Activated T-helper 1 cell treated with anti-CD3 and anti-CD28 coated beads, Interleukin-12 subunit alpha, Interleukin-12 subunit beta, Interleukin-2, Interleukin-4 antibody, amounts not matched to agents 30 ng/mL and 10 ng/mL and 1 ng/mL, durations not matched to agents 14 hours and 24 hours and 36 hours (primary cell): ENCODE data around the gene H2AZ2. TPM values are rescaled to one million over a fixed set of nuclear protein-coding genes. Genes with fewer than 3 reads are reported as not detected.

Experiments
- DNase-seq: peaks from one replicate; pipeline ENCODE4 v3.0.0; 2021; ENCODE audit warnings: low spot score
- H3K27ac Mint-ChIP-seq: one replicate; pipeline ENCODE4 v1.8.0; 2021; ENCODE audit warnings: mild to moderate bottlenecking, mixed read lengths
- H3K27me3 Mint-ChIP-seq: one replicate; pipeline ENCODE4 v1.8.0; 2022; ENCODE audit warnings: mild to moderate bottlenecking, moderate library complexity, mixed read lengths; ENCODE audit not compliant: insufficient read depth
- H3K36me3 Mint-ChIP-seq: one replicate; pipeline ENCODE4 v1.8.0; 2021; ENCODE audit warnings: low read depth, mixed read lengths
- H3K4me1 Mint-ChIP-seq: one replicate; pipeline ENCODE4 v1.8.0; 2021; ENCODE audit warnings: low read depth, mixed read lengths
- H3K4me3 Mint-ChIP-seq: one replicate; pipeline ENCODE4 v1.8.0; 2021; ENCODE audit warnings: mild to moderate bottlenecking, moderate library complexity, mixed read lengths
- H3K9me3 Mint-ChIP-seq: one replicate; pipeline ENCODE4 v1.8.0; 2021; ENCODE audit warnings: mixed read lengths
- intact Hi-C: fragments of 100-400 bp; cut with micrococcal nuclease; formaldehyde crosslinking; loops from one replicate; pipeline ENCODE4 v1.15.1; 2024
- total RNA-seq: library from RNA; stranded (reverse); gene quantifications from 2 replicates; pipeline ENCODE4 v1.2.3, GENCODE V29; 2022

The H2AZ2 gene
- total RNA-seq: 187 and 190 TPM in 2 replicates

DNA sequence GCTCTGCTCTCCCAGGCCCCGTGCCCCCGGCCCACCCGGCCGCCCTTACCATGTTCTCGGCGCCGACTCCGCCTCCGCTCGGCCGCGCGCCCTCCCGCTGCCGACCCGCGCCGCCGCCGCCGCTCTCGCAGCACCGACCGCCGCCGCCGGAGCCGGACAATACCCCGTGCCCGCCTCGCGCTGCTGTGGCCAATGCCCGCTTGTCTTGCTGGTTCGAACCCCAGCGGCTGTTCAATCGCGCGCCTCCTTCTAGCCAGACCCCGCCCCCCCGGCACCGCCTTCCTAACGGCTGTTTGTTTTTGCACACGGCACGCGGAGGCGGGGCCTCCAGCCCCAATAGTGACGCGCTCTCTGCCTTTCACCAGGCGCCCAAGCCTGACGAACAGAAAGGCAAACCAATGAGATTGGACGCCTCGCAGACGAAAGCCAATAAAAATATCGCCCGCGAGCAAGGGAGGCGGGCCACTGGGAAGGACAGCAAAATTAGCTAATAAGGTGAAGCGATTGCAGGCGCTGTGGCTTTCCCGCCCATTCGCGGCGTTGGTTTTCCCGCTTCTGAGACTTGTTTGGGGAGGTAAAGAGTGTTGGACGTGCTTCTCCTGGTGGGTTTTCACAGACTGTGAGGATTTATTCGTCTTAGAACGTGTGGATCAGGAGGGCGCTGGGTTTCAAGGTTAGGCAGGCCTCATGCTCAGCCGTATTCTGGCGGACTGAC lies at the start of gene H2AZ2:
Gene H2AZ2, minus strand, starts transcription at position 168 of the 715 bp plus-strand sequence. Its CDS starts 116 bp downstream, at position 52.
- peak; percentile 99 for DNase-seq
- Mint-ChIP-seq H3K4me3 (peak within 1 kb of the TSS; percentile 94), H3K27me3 (no peaks in the 10 kb centered on the region), H3K36me3 (peaks cover 5% of the 10 kb centered on the region), H3K4me1 (peaks cover 52% of the 10 kb centered on the region), H3K27ac (peak within 1 kb of the TSS; percentile 98), H3K9me3 (no peaks in the 10 kb centered on the region)
- intact Hi-C loops: loop anchor here (1.0 to 5.0 kb wide), 19 partner anchors 9 to 766 kb away; partner anchors contain the start of genes DDX56, MYO1G, NUDCD3 and OGDH

DNA sequence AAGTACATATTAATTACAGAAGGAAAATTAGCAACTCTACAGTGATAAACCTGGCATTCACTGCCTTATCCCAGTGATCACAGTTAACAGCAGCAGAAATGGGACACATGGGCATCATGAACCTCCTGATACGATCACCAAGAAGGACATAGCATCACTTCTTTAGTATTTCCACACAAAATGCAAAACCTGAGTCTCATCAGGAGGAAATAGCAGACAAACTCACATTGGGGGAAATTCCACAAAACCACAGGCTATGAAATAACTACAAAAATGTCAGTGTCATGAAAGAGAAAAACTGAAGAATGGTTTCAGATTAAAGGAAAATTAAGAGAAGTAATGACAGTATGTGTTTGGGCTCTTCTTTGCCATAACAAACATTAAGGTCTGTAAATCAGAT lies 49.4 kb upstream of the H2AZ2 start:
- Mint-ChIP-seq H3K36me3 (no peaks in the 10 kb centered on the region), H3K4me3 (no peak overlapping the region), H3K27ac (peak overlapping the region; percentile 65), H3K9me3 (no peaks in the 10 kb centered on the region), H3K27me3 (peaks cover 2% of the 10 kb centered on the region), H3K4me1 (peaks cover 21% of the 10 kb centered on the region)
- intact Hi-C loops: no loop called here
- DNase-seq: no peak

DNA sequence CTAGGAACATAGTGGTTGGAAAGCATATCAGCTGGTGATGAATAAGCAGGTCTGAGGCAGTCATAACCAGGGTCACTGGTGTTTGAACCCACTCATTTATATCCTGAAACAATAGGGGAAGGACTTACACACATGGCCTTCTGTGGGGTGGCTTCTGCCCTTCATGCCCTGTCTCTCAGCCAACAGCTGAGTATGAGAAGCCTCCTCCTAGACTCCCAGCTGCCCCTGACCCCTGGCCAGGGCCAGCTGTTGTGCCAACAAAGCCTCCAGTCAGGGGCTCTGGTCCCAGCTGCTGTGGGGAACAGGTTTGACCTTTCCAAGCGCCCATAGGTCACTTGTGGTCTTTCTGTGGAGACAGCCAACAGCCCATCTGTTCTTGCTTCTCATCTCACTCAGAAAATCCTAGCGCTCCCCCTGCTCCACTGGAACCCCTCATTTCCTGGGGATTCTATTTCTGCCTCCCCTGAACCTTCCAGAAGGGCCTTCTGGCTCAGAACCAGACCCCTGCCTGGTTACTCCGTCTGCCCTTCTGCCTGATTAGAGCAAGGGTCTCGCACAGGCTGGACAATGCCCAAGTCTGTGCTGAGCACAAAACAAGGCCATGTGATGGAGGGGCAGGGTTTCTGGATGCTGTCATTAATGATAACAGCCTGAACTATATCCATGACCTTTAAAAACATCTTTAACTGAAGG lies 47.1 kb upstream of the H2AZ2 start:
- Mint-ChIP-seq H3K4me1 (peaks cover 36% of the 10 kb centered on the region), H3K4me3 (no peak overlapping the region), H3K9me3 (no peaks in the 10 kb centered on the region), H3K27me3 (no peaks in the 10 kb centered on the region), H3K36me3 (peaks cover 3% of the 10 kb centered on the region), H3K27ac (no peak overlapping the region)
- intact Hi-C loops: no loop called here
- DNase-seq: no peak

DNA sequence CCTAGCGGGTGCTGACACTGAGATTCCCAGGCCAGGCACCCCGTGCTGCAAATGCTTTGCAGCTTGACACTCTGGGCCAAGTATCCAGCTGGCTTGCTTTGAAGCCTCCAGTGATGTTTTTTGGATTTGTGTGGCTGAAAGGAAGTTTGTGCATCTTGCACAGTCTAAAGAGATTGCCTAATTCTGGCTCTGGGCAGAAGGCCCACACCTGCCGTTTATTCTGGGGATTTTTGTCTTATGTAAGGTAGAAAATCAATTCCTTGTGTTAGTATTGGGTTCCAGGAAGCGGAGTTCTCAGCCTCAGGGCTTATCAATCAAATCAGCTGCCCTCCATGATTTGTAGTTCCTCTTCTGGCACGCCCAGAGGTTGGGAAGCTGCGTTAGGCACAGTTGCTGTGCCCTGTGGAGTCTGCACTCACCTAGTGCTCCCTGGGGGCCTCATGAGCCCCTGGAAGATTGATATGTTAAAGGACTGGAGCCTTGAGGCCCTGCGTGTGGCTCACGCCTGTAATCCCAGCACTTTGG lies 45.9 kb upstream of the H2AZ2 start:
- no peak overlapping the region for H3K4me3 Mint-ChIP-seq
- H3K36me3 Mint-ChIP-seq: peaks cover 3% of the 10 kb centered on the region
- no peak overlapping the region for H3K27ac Mint-ChIP-seq
- intact Hi-C loops: no loop called here
- DNase-seq: no peak
- no peaks in the 10 kb centered on the region for H3K9me3 Mint-ChIP-seq
- no peaks in the 10 kb centered on the region for H3K27me3 Mint-ChIP-seq
- peaks cover 40% of the 10 kb centered on the region for H3K4me1 Mint-ChIP-seq

DNA sequence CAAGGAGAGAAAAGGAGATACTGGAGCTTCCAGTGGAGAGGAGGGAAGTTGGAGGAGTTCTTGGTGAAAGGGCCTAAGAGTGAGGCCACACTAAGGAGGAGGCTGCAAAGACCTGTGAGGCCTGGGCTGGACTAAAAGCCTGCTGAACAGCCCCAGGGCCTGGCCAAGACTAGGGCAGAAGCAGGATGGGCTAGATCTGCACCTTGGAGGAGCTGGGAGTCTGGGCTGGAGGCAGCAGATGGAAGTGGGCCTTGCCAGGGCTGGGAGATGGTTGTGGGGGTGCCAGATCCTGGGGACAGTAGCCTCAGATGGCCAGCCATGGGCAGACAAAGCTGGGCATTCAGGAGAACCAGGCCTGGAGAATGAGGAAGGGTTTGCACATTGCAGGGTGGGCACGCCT lies 43.9 kb upstream of the H2AZ2 start:
- no peaks in the 10 kb centered on the region for H3K9me3 Mint-ChIP-seq
- H3K4me3 Mint-ChIP-seq: no peak overlapping the region
- H3K27ac Mint-ChIP-seq: peak overlapping the region; percentile 92
- H3K36me3 Mint-ChIP-seq: peaks cover 3% of the 10 kb centered on the region
- H3K4me1 Mint-ChIP-seq: peaks cover 43% of the 10 kb centered on the region
- no peaks in the 10 kb centered on the region for H3K27me3 Mint-ChIP-seq
- intact Hi-C loops: no loop called here
- DNase-seq: no peak

DNA sequence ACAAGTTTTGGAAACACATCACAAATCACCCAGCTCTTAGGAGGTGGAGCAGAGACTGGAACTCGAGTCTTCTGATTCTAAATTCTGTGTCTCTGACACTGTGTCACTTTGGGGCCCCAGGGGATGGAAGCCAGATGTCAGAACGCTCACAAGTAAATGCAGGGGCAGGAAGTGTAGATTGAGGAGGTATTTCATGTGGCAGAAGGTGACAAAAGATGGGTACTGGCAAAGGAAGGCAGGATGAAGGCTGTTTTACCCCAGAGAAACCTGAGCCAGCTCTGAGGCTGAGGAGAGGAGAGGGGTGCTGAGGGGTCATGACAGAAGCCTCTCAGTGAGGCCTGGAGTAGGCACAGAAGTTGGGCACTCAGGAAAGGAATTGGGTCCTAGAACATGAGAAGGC lies 43.5 kb upstream of the H2AZ2 start:
- Mint-ChIP-seq H3K36me3 (peaks cover 3% of the 10 kb centered on the region), H3K4me1 (peaks cover 46% of the 10 kb centered on the region), H3K4me3 (peak overlapping the region; percentile 16), H3K27me3 (no peaks in the 10 kb centered on the region), H3K9me3 (no peaks in the 10 kb centered on the region), H3K27ac (peak overlapping the region; percentile 92)
- intact Hi-C loops: no loop called here
- DNase-seq: peak; percentile 32

DNA sequence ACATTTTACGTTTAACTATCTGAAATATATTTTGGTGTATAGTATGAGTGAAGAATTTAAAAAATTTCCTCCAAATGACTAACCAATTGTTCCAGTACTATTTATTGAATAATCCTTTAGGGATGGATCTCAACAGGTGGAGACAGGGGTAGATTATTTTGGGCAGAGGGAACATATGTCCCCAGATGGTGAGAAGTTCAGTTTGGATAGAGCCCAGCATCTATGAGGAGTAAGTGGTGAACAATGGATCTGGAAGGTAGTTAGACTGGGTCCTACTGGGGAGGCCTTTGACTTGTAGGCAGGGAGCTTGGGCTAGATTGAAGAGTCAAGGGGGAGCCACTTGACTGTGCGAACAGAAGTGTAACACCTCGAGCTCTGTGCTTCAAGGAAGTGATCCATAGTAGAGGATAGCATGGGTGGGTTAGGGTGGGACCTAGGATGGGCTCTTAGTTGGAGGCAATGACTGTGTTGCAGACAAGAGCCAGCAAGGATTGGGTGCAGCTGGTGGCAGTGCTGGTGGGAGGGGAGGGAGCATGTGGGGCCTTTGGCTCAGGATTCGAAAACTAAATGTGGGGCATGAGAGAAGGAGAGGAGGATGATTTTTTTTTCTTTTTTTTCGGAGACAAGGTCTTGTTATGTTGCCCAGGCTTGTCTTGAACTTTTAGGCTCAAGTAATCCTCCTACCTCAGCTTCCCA lies 41.3 kb upstream of the H2AZ2 start:
- H3K36me3 Mint-ChIP-seq: peaks cover 12% of the 10 kb centered on the region
- peak overlapping the region; percentile 55 for H3K27ac Mint-ChIP-seq
- no peaks in the 10 kb centered on the region for H3K27me3 Mint-ChIP-seq
- peaks cover 50% of the 10 kb centered on the region for H3K4me1 Mint-ChIP-seq
- H3K9me3 Mint-ChIP-seq: no peaks in the 10 kb centered on the region
- no peak overlapping the region for H3K4me3 Mint-ChIP-seq
- intact Hi-C loops: no loop called here
- DNase-seq: no peak

DNA sequence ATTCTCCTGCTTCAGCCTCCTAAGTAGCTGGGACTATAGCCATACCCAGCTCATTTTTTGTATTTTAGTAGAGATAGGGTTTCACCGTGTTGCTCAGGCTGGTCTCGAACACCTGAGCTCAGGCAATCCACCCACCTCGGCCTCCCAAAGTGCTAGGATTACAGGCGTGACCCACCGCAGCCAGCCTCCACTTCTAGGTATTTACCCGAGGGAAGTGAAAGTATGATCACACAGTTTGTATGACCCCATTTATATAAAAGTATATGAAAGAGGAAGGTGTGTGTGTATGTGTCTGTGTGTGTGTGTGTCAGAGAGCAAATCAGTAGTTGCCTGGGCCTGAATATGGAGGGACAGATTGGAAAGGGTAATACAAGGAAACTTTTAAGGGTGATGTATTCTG lies 39.4 kb upstream of the H2AZ2 start:
- Mint-ChIP-seq H3K27ac (peak overlapping the region; percentile 100), H3K36me3 (peaks cover 25% of the 10 kb centered on the region), H3K4me1 (peaks cover 64% of the 10 kb centered on the region), H3K27me3 (no peaks in the 10 kb centered on the region), H3K4me3 (peak overlapping the region; percentile 97), H3K9me3 (no peaks in the 10 kb centered on the region)
- no peak for DNase-seq
- intact Hi-C loops: no loop called here

DNA sequence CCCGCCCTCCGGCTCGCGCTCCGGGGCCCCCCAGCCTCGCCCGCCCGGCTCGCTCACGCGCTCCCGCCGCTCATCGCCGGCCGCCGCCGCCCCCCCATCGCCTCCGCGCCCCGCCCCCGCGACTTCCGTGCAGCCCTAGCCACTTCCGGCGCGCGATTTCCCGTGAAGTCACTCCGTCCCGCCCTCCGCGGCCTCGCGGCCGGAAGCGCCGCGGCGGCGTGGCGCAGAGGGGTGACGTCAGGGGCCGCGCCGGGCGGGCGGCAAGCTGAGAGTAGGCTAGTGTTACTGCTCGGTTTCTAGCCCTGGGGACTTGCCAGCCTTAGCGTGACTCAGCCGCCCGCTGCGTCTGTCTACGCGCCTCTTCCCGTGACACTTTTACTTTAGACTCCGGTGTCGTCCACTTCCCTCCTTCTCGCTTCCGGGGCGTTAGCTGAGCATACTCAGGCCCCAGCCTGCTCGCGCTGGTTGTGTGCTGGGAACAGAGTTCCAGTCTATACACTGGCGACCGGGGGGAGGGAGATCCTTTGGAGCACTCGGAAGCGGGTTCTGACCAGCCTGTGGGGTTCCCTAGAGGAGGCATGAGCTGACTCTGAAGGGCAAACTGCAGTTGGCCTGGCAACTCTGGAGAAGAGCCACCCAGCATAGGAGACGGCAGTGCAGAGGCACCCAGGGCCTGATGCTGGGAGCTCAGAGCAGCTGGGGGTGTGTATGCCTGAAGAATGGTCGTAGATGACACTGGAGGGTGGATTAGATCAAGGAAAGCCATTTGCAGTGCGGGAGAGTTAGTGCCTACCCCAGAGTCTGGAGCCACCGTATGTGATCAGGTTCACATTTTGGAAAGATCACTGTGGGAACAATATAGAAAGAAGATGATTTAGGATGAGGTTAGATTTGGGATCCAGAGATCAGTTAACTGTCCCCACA lies 37.8 kb upstream of the H2AZ2 start, which contains the start of gene PURB:
Gene PURB, minus strand, starts transcription at position 137 of the 924 bp plus-strand sequence. CDS start 182 bp downstream, outside the sequence.
- peak within 1 kb of the TSS; percentile 98 for H3K4me3 Mint-ChIP-seq
- no peaks in the 10 kb centered on the region for H3K27me3 Mint-ChIP-seq
- H3K4me1 Mint-ChIP-seq: peaks cover 67% of the 10 kb centered on the region
- H3K9me3 Mint-ChIP-seq: no peaks in the 10 kb centered on the region
- intact Hi-C loops: loop anchor here (1.0 kb wide), 15 partner anchors 28 to 803 kb away; partner anchors contain the start of genes H2AZ2, OGDH, POLM and PPIA
- H3K27ac Mint-ChIP-seq: peak within 1 kb of the TSS; percentile 100
- DNase-seq: peak; percentile 97
- peaks cover 28% of the 10 kb centered on the region for H3K36me3 Mint-ChIP-seq

DNA sequence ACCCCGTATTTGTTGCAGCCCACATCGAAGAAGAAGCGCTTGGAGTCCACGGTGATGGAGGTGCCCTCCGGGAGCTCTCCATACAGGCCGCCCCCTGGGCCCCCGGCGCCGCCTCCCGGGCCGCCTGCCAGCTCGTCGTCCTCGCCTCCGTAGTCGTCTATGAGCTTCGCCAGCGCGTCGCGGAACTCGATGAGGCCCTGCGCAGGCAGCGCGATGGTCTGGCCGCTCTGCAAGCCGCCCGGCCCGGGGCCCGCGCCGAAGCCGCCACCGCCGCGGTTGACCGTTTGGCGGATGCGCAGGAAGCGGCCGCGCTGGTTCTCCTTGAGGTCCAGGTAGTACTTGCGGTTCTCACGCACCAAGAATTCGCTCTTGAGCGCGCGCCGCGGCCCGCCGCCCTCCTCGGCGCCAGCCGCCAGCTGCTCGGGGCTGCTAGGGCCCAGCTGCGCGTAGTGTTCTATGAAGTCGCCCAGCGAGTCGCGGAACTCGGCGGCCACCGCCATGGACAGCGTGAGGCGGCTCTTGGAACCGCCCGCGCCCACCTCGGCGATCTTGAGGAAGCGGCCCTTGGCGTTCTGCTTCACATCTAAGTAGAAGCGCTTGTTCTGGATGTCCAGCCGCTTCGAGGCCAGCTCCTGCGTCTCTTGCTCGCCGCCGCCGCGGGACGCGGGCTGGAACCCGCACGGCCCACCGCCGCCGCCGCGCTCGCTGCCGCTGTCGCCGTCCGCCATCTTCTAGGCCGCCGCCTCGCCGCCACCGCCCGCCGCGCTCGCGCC lies 36.9 kb upstream of the H2AZ2 start:
- peaks cover 74% of the 10 kb centered on the region for H3K4me1 Mint-ChIP-seq
- H3K4me3 Mint-ChIP-seq: peak overlapping the region; percentile 98
- H3K27me3 Mint-ChIP-seq: no peaks in the 10 kb centered on the region
- peaks cover 36% of the 10 kb centered on the region for H3K36me3 Mint-ChIP-seq
- no peaks in the 10 kb centered on the region for H3K9me3 Mint-ChIP-seq
- H3K27ac Mint-ChIP-seq: peak overlapping the region; percentile 94
- DNase-seq: peak; percentile 51
- intact Hi-C loops: loop anchor here (1.0 kb wide), 15 partner anchors 28 to 803 kb away; partner anchors contain the start of genes H2AZ2, OGDH, POLM and PPIA

DNA sequence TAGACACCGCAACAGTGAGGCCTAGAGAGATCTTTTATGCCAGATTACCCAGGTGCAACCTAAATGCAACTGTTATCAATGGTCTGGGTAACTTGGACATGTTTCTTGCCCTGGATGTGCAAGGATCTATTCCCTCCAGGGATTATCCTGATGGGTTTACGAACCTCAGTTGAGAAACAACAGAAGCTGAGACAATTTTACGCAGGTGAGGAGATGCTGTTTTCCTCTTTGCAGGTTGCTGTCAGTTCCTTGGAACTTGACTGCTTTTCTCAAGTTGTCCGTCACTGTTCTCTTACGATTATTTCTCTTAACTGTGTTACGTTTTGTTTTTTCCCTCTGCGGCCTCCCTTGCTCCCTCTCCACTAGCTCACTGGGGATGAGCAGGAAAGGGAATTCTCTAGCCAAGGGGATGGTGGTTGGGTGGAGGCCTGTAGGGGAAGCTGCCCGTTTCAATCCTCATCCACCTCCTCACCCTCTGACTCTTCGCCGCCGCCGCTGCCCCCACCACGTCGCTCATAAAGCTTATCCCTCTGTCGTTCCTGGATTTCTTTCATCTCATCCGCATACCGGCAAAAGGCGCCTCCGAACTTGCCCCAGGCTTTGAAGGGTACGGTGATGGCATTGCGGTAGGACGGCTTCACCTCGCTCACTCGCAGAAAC lies 36.2 kb upstream of the H2AZ2 start:
- peaks cover 77% of the 10 kb centered on the region for H3K4me1 Mint-ChIP-seq

More for the DNA sequence above, 36.2 kb upstream of the H2AZ2 start:
- no peaks in the 10 kb centered on the region for H3K9me3 Mint-ChIP-seq
- peaks cover 41% of the 10 kb centered on the region for H3K36me3 Mint-ChIP-seq
- H3K4me3 Mint-ChIP-seq: peak overlapping the region; percentile 98
- H3K27me3 Mint-ChIP-seq: no peaks in the 10 kb centered on the region
- DNase-seq: no peak
- intact Hi-C loops: no loop called here
- H3K27ac Mint-ChIP-seq: peak overlapping the region; percentile 94
